HCT116 (cell line): ENCODE data around the gene FERMT2.

ENCODE experiments used
- ATF3 ChIP-seq: IDR thresholded peaks from 2 replicates; pipeline ENCODE4 v1.6.1; 2012
- CTCF ChIP-seq, 3 experiments: fragments of 200-600 bp in 1 of 3; sonication (generic) in 1 of 3; IDR thresholded peaks in 2 of 3; conservative IDR thresholded peaks in 1 of 3; 2 replicates each; pipeline ENCODE4 v1.5.1; 2012 to 2017; ENCODE audit warnings: low read depth in 2 of 3, low read length in 2 of 3, antibody characterized with exemption in 1 of 3, borderline replicate concordance in 1 of 3, control low read depth in 1 of 3, mild to moderate bottlenecking in 1 of 3, mixed read lengths in 1 of 3, mixed run types in 1 of 3, moderate library complexity in 1 of 3; ENCODE audit not compliant: insufficient read depth in 1 of 3
- EZH2phosphoT487 ChIP-seq: fragments of 200-600 bp; IDR thresholded peaks from 2 replicates; pipeline ENCODE4 v1.6.1; 2018; ENCODE audit warnings: antibody characterized with exemption, borderline replicate concordance
- FOSL1 ChIP-seq: IDR thresholded peaks from 2 replicates; pipeline ENCODE4 v1.6.1; 2012; ENCODE audit warnings: low read depth
- POLR2A ChIP-seq: IDR thresholded peaks from 2 replicates; pipeline ENCODE4 v1.7.0; 2011; ENCODE audit warnings: borderline replicate concordance; ENCODE audit not compliant: insufficient read depth, insufficient read length; ENCODE audit errors: extremely low read depth
- POLR2AphosphoS5 ChIP-seq: IDR thresholded peaks from 2 replicates; pipeline ENCODE4 v1.6.1; 2011; ENCODE audit warnings: mild to moderate bottlenecking, low read depth, low read length, moderate library complexity
- SIN3A ChIP-seq: IDR thresholded peaks from 2 replicates; pipeline ENCODE4 v1.6.1; 2012; ENCODE audit warnings: low read depth
- SRF ChIP-seq: IDR thresholded peaks from 2 replicates; pipeline ENCODE4 v1.6.1; 2012; ENCODE audit warnings: low read depth
- YY1 ChIP-seq: IDR thresholded peaks from 2 replicates; pipeline ENCODE4 v1.6.1; 2011; ENCODE audit warnings: low read length, low read depth, moderate library complexity, mild to moderate bottlenecking; ENCODE audit not compliant: insufficient replicate concordance; ENCODE audit errors: extremely low read depth

DNA sequence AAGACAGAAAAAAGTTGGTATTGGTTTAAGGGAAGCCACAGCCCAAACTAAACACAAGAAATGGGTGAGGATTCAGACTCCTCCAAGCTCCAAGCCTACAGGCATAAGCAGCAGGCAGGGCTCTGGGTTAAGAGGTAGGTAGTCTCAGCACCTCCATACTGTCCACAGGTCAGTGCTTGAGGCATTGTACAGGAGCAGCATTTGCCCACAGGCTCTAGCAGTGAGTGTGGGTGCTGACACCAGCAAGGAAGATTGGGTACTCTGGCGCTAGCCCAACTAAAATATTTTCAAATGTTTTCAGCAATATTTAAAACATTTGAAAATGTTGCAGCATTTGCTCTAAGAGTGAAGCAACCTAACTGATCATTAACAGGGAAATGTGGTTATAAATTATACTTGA, 33.1 kb downstream of the FERMT2 start:
- TF ChIP-seq EZH2phosphoT487 (no peak), POLR2A (no peak), SIN3A (no peak), FOSL1 (no peak), SRF (no peak), CTCF (IDR thresholded peaks at IDR 0.05 in 2 of 3, conservative IDR thresholded peaks at IDR 0.05 in 1 of 3; ENCODE audit: borderline replicate concordance in 1 of 3, insufficient read depth in 1 of 3, low read depth in 2 of 3, low read length in 2 of 3) (no peak), ATF3 (no peak), YY1 (no peak), POLR2AphosphoS5 (no peak)
